GM19193 (cell line): ENCODE data around the gene LLCFC1.

Experiments
- POLR2A ChIP-seq: IDR thresholded peaks from 4 replicates; pipeline ENCODE4 v1.6.1; 2011; ENCODE audit not compliant: insufficient read depth, insufficient read length; ENCODE audit errors: extremely low read depth

The LLCFC1 gene

DNA sequence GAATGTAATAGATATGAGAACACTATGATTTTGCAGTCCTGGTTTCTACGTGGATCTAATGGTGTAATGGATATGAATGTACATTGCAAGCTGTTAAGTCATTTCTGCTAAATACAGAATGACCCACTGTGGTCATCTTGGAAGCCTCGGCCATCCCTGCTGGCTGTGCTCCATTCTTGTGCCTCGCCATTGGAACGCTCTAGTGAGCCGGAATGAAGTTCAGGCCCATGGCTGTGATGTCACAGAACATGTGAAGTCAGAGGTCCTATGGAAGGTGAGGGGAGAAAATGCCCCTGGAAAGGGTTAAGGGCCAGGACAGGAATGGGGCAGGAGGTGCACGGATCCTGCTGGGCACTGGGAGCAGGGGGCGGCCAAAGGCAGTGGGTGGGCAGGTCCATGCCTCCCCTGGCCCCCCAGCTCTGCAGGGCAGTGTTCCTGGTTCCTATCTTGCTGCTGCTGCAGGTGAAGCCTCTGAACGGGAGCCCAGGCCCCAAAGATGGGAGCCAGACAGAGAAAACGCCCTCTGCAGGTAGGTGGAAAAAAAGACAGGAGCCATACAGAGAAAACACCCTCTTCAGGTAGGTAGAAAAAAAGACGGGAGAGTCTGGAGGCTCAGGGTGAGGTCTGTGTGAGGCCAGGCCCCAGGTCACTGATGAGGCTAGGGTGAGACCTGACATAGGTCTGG lies at the start of gene LLCFC1:
Gene LLCFC1 (plus strand): TSS at position 259 of the 685 bp plus-strand sequence. CDS start 138 bp downstream, at position 397.
- TF ChIP-seq POLR2A, result no peak

GRCh38 chr7:142889816-142890215 lies 49.5 kb upstream of the LLCFC1 start:
- TF ChIP-seq POLR2A, result no peak

DNA sequence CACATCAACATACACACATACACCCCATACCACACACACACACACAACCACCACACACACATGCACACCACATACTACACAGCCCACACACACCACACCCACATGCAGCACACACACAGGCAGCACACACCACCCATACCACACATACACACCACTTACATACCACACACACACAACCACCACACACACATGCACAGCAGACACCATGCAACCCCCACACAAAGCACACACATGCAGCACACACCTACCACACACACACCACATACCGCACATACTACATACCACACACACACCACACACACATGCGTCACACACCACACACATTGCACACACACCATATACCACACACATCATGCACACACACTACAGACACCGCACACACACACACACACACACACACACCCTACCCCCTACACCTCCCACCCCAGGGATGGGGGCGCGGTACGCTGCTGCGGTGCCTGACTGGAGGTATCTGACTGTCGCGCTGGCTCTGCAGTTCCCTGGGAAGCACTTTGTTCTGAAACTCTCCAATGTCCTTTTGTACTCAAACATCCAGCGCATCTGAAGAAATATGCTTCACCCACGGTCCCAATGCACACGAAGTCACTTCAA lies 48.3 kb upstream of the LLCFC1 start:
- no peak for TF ChIP-seq POLR2A

DNA sequence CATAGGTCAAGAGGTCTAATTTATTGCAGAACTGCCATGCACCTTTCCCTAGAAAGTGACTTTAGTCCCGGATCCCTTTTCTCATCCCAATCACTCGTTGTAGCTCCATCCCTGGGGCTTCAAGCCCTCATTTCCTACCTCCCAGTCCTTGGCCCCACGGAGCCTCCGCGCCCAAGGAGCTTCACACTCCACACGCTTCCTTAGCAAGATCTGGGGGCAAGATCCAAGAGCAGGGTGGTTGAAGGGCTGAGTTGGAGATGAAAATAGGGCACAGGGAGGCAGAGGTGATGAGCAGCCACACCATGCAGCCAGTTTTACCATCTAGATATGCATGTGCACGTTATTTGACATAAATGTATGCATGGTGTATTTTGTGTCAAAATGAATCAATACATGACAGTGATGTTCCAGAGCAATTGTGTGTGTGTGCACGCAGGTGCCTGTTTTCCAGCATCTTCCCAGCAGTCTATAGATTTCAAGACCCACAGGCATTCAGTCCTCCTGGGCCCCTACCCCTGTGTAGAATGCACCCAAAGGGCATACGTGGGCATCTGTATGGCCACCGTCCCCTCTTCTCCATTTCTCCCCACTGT lies 47.7 kb upstream of the LLCFC1 start:
- TF ChIP-seq POLR2A, result no peak

DNA sequence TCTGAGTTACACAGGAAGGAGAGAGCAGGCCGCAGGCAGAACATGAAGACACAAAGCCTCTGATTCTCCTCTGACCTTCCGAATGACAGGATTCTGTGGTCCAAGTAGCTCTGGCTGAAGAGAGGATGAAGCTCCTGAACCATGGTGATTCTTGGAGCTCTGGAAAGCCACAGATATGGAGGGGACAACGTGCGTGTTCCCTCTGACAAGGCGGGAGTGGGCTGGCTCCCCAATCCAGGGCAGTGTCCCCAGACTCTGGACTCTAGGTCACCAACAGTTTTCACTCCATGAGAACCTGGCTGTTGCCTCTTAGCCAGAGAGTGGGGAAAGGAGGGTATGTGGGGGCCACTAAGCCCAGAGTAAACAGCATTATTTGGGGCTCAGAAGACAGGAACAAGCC lies 46.3 kb upstream of the LLCFC1 start:
- no peak for TF ChIP-seq POLR2A

DNA sequence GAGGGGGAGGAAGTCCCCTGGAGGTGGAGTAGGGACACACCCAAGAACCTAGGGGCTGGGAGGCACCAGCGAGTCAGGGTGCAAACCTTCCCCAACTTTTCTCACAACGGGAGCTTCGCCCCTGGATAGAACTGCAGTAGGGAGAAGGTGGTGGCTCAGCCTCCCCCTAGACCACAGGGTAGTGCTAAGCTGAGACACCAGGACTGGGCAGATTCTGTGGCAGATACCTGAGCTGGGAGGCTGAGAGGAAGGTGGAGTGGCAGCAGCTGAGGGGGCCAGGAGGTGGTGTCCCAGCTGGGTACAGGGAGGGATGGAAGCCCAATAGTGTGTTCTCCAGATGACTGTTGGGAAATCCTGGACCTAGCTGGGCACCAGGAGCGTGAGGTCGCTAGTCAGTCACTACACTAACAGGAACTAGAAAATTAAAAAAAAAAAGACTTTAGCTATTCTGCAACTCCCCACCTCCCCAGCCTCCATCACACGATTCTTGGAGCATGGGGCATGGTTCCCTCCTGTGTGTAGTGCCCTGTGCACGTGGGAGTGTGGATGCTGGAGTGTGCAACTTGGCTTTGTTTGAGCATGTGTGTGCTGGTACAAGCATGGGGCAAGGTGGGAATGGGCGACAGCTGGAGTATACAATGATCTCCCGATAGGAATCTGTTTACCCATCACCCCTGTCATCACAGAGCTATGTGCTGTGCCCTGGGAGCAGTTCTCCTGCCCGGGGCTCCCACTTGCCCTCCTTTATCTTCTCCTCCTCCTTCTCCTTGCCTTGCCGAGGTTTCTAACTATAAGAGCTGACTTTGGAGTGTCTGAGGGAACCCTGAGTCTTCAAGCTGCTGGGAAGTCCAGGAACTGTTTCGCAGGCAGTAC lies 44.9 kb upstream of the LLCFC1 start:
- TF ChIP-seq POLR2A, result no peak

DNA sequence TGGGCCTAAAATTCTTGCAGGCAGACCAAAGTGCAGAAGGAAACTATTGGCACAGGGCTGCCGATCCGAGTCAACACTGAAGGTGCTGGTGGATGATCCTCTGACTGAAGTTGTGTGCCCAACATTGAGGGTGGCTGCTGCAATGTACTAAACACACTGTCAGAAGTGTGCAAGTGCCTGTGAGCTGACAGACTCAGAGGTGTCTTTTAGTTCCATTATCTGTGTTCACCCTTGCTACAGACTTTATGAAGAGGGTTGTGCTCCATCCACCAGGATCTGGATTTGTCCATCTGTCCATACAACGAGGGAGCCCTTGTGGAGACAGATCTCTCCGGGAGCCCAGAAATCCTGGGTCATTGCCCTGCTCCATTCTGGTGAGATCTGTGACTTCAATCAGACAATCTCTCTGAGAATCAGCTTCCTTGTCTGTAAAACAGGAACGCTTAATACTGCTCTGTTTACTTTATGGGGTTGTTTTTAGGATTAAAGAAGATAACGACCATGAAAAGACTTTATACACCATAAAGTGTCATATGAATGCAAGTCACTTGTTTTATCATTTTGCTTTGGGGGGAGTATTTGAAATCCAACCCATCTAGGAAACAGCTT lies 44.2 kb upstream of the LLCFC1 start:
- TF ChIP-seq POLR2A, result no peak

GRCh38 chr7:142896151-142896550 lies 43.1 kb upstream of the LLCFC1 start:
- TF ChIP-seq POLR2A, result no peak

- no peak for TF ChIP-seq POLR2A
These were observed 42.4 kb upstream of the LLCFC1 start for GRCh38 chr7:142896741-142897379.

DNA sequence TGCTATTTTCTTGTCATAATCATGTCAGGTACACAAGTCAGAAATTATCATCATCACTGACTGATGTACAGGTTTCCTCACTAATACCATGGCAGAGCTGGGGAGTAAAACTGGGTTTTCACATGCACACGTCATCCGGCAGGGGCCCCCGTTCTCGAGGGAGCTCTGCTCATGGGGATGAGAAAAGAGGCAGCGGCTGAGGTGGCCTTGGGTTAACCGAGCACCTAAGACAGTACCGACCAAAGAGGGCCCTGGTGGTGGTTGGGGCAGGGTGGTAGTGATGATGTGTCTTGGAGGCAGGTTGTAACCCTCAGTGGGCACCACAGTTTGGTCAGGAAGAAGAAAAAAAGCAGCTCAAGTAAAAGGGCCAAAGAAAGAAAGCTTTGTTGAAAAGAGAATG lies 41.6 kb upstream of the LLCFC1 start:
- TF ChIP-seq POLR2A, result no peak

DNA sequence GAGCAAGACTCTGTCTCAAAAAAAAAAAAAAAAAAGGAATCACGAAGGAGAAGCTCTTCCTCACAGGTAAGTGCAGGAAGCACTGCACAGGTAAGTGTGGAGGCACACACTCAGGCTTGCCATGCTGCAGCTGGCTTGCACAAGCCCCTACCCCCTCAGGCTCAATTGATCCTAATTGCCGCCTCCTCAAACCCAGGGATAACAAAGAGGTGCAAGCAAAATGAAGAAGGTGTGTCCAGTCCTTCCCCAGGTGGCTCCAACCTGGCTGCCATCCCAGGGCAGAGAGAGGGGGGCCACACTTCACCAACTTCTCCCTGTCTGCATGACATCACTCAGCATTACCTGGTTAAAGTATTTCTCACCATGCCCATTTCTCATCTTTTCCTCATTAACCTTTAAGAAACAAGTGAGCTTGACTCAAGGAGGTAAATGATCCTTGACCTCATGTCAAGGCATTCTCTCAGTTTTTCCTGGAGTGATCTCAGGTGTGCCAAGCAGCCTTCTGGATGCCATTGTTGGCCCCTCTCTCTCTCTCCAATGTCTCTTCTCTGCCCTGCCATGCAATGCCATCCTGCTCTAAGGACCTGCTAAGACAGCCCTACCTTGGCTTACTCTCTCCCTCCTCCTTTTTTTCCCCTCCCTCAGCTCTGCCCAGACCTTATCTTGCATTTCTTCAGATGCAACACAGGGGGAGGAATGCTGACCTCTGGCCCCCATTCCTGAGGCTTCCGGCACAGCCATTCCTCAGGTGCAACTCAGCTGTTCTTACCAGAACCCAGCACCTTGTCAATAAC lies 40.7 kb upstream of the LLCFC1 start:
- no peak for TF ChIP-seq POLR2A

DNA sequence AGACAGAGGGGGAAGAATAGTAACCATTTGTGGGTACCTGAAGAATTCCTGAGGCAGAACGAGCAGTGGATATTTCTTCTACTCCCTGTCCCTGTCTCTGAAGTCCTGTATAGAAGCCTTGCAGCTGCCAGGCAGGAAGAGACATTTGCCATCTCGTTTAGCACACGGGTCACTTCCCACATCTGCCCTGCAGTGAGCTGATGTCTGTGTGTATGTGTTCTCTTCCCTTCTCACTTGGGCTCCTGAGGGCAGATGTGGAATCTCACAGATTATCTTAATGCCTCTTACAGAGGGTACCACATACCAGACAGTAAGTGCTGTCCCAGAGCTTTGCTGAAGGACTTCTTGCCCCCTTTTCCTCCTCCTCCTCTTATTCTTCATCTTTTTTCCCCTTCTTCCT lies 39.6 kb upstream of the LLCFC1 start:
- TF ChIP-seq POLR2A, result no peak

DNA sequence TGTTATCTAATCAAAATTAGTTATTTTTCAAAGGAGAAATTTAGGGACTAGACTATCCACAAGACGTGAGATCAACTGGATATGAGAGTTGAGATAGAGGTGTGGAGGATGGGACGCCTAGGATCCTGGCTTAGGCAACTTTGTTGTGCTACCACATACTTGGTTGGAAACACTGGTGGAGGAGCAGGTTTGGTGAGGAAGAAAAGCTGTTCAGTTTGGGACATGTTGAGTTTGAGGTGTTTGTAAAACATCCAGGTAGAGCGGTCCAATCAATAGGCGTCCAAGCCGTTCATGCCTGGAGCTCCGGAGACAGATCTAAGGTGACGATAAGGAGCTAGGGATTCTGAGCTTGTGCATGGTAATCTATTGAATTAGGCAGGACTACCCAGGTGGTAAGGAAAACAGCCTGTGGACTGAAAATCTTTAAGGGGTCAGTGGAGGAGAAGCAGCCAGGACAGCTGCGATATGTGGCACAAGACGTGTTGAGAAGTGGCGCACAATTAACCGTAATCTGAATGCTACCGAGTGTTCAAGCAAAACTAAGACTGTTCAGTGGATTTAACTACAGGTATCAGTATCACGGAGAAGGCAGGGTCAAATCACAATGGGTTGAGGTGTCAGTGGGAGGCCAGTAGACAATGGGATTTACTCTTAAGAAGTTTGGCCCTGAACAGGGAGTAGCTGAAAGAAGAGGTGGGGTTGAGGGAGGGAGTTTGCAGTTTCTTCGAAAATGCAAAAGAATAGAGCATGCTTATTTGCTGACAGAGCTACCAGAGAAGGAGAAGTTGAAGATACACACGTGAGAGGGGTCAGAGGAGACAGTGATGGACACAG lies 37.6 kb upstream of the LLCFC1 start:
- no peak for TF ChIP-seq POLR2A
